GM18951 (cell line): ENCODE data around the gene OR13J1.
"Not testable (repeated sequence)": the region's sequence is repeated elsewhere in the genome, so short reads cannot be mapped to it uniquely, and the experiment has no call there.

ENCODE experiments used
- POLR2A ChIP-seq: IDR thresholded peaks from 4 replicates; pipeline ENCODE4 v1.6.1; 2011; ENCODE audit warnings: mild to moderate bottlenecking; ENCODE audit not compliant: insufficient read length, insufficient read depth; ENCODE audit errors: extremely low read depth
- in situ Hi-C: fragments of 300-500 bp; cut with MboI; formaldehyde crosslinking; loops from one replicate; pipeline ENCODE4 v1.12.0; 2022; ENCODE audit warnings: low sequenced_read_pairs, mixed read lengths, inconsistent platforms; ENCODE audit not compliant: unreplicated experiment

The OR13J1 gene, protein sequence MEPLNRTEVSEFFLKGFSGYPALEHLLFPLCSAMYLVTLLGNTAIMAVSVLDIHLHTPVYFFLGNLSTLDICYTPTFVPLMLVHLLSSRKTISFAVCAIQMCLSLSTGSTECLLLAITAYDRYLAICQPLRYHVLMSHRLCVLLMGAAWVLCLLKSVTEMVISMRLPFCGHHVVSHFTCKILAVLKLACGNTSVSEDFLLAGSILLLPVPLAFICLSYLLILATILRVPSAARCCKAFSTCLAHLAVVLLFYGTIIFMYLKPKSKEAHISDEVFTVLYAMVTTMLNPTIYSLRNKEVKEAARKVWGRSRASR

DNA sequence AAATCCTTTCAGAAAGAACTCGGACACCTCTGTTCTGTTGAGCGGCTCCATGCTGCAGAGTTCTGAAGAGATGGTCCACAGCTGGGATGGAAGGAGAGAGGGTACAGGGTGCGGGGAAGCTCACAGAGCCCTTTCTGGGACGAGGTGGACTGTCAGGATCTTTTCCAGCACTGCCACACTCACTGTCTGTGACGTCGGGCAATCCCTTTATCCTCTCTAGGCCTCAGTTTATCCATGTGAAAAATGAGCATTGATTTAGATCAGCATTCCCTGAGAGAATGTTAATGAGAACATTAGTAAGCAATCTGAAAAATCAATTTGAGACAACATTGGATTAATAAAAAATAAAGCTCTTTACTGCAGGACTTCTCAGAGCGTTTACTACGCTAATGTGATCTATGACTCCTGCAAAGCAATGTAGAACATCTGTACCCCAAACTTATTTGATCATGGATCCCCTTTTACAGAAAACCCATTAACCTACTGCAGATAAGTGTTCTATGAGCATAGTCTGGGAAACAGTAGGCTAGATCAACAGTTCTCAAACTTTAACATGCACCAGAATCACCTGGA is at the start of gene OR13J1:
TSS of gene OR13J1 (minus strand) at position 51 of the 573 bp plus-strand sequence. CDS start at position 51, 0 bp downstream.
- in situ Hi-C loops, result no loop called here
- TF ChIP-seq POLR2A, result no peak

DNA sequence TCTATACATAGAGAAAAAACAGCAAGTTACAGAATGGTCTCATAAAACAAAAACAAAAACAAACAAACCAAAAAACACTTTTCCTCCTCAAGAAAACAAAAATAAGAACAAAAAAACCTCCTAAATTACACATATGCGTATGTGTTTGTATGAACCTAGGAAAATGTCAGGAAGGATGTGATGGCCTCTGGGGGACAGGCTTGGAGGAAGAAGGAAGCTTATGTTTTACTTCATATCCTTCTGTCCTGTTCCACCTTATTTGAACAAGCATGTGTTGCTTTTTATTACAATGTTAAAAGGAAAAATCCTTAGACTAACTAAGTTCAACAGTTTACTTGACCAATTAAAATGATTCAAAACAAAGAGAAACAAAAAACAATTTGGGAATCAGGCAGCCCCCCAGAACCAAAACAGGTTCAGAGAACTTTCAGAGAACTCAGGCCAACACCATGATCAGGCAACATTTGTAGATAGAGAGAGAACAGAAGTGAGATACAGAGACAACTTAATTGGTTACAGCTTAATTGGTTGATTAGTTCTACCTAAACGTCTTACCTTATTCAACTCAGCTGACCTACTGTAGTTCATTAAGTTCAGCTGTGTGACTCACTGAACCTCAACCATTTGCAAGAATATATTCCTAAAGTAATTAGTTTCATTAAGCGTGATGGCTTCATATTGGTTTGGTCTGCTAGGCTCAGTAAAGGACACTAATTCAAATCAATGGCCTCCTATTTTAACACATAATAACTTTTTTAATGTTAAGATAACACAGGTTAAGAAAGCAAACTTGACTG is 49.2 kb upstream of the OR13J1 start:
- TF ChIP-seq POLR2A, result no peak
- in situ Hi-C loops, result no loop called here

DNA sequence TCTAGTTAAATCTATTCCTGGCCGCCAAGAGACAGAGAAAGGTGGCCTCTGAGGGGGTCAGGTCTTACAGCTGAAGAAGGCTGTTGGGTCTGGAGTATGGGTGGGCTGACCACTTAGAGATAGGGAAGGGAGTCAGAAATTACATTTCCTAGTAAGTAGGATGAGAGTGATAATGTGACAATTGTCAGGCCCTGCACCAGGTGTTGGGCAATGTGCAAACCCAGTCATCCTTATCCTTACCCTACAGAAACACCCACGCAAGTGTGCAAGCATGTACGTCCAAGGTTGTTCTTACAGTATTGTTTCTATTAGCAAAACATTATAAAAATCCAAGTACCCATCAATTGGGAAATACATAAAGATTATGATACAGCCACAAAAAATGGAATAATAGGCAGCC is 48.6 kb upstream of the OR13J1 start:
- in situ Hi-C loops, result no loop called here
- no peak for TF ChIP-seq POLR2A

DNA sequence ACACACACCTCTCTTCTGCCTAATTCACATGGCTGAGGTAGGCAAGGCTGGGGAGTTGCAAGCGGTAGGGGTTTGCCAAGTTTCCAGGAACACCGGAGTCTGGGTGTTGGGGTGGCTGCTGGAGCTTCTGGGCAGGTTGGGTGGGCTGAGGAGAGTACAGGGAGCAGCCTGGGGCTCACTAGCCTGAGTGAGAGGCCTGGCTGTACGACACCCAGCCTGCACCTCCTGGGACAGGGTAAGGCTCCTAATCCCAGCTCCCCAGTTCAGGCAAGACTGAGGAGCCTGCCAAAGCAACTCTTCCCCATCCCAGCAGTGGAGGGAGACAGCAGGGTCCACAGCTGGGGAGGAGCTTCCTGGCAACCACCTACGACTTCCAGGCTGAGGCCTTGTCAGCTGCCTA is 47.1 kb upstream of the OR13J1 start:
- TF ChIP-seq POLR2A, result no peak
- in situ Hi-C loops, result no loop called here

DNA sequence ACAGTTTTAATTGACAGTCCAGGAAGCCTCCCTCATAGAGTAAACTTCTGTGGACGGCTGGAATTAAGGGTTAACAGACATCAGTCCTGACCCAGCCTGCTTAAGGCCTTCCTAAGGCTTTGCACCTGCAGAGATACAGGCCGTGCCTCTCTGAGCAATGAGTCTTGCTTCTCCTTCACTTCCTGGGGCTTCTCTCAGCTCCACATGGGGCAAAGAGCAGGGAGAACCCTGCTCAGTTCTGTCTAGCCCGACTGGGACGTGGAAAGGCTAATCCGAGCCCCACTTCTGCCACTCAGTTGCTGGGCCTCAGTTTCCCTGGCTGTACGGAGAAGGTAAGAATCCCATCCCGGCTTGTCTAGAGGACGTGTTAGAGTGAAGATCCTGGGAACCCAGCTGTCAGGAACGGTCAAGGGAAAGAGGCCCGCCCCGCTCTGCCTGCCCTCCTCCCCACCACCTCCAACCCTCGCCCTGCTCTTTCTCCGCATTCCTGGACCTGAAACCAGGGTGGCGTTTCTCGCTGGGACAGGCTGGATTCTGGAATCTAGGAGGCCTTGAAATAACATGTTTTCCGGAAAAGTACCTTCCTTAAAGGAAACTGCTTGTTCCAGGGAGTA is 45.6 kb upstream of the OR13J1 start:
- in situ Hi-C loops, result no loop called here
- no peak for TF ChIP-seq POLR2A

DNA sequence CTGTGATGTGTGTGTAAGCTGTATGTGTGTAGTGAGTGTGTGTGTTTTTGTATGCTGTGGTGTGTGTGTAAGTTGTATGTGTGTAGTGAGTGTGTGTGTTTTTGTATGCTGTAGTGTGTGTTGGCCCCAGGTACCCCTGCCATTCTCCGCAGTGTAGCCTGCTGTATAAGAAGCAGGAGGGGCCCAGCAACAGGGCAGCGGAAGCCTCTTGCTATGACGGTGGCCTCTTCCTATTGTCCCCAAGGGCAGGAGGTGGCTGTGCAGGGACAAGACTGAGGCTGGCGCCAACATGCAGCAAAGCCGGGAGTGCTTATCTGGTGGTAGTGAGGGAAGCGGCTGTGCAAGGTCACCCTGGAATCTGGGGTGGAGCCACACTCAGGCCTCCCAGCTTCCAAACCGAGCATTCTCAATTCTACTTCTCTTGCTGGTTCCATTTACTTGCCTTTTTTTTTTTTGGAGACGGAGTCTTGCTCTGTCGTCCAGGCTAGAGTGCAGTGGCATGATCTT is 44.2 kb upstream of the OR13J1 start:
- TF ChIP-seq POLR2A, result no peak
- in situ Hi-C loops, result no loop called here

DNA sequence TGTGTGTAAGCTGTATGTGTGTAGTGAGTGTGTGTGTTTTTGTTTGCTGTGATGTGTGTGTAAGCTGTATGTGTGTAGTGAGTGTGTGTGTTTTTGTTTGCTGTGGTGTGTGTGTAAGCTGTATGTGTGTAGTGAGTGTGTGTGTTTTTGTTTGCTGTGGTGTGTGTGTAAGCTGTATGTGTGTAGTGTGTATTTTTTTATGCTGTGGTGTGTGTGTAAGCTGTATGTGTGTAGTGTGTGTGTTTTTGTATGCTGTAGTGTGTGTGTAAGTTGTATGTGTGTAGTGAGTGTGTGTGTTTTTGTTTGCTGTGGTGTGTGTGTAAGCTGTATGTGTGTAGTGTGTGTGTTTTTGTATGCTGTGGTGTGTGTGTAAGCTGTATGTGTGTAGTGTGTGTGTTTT is 43.2 kb upstream of the OR13J1 start:
- in situ Hi-C loops, result not testable (repeated sequence)

DNA sequence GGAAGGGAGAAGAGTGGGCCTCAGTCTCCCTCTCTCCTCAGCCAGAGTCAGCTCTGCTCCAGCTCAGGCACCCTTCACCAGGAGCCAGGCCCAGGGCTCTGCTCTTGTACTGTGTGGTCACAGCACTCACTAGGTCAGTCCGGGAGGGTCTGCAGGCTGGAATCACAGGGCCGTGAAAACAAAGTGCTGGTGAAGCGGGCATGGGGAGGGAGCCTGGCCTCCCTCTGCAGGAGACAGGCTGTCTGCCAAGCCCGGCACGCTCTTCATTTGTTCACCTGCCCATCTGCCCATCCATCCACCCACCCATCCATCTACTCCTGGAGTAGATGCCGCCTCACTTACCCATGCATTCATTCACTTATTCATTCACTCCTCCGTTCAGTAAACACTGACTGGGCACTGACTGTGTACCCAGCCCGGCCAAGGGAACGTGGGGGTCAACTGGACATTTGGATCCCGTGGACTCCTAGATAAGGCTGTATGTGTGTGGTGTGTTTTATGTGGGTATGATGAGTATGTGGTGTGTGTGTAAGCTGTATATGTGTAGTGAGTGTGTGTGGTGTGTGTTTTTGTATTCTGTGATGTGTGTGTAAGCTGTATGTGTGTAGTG is 42.7 kb upstream of the OR13J1 start:
- no peak for TF ChIP-seq POLR2A
- in situ Hi-C loops, result no loop called here

DNA sequence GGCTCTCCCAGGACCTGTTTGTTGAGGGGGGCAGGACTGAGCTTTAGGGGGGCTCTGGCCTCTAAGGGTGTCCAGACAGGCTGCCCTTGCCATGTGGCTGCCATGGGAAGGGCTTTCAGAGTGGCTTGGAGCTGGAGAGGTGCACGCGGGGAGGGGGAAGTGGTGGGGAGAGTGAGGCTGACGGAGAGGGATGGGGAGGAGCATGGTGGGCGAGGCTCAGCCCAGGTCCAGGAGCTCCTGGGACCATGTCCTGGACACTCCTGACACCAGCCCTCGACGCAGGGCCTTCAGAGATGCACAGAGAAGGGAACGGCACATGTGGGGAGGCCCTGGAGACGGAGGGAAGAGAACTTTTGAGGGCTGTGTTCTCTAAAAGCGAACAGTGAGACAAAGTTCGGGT is 41.5 kb upstream of the OR13J1 start:
- TF ChIP-seq POLR2A, result no peak
- in situ Hi-C loops, result no loop called here

DNA sequence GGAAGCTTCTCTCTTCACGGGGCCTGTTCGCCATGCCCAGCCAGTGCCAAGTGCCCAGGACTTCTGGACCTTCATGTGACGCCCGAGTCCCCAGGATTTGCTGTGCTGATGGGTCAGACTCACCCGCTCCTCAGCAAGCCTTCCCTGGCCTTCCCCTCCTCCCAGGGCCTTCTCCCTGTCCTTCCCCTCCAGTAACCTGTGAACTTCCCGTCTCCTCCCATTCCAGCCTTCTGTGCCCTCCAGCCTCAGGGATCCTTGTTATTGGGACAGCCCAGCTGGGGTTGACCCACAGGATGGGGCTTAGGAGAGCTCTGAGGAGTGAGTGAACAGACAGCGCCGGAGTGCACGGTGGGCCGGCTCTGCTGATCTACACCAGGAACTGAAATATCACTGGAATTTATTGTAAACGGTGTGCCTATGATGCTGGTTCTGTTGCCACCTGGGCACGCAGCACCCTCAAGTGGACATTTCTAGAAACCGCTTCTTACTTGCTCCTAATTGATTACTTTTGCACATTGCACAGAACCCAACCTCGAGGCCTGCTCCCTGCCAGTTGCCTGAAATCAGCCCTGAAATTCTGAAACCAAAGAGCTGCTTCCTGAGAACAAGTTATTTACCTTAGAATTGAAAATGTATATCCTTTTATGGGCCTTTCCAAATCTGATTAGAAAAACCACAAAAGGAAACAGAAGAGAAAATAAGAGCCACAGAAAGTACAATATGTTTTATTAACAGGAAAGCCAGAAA is 40.6 kb upstream of the OR13J1 start:
- TF ChIP-seq POLR2A, result no peak
- in situ Hi-C loops, result no loop called here

DNA sequence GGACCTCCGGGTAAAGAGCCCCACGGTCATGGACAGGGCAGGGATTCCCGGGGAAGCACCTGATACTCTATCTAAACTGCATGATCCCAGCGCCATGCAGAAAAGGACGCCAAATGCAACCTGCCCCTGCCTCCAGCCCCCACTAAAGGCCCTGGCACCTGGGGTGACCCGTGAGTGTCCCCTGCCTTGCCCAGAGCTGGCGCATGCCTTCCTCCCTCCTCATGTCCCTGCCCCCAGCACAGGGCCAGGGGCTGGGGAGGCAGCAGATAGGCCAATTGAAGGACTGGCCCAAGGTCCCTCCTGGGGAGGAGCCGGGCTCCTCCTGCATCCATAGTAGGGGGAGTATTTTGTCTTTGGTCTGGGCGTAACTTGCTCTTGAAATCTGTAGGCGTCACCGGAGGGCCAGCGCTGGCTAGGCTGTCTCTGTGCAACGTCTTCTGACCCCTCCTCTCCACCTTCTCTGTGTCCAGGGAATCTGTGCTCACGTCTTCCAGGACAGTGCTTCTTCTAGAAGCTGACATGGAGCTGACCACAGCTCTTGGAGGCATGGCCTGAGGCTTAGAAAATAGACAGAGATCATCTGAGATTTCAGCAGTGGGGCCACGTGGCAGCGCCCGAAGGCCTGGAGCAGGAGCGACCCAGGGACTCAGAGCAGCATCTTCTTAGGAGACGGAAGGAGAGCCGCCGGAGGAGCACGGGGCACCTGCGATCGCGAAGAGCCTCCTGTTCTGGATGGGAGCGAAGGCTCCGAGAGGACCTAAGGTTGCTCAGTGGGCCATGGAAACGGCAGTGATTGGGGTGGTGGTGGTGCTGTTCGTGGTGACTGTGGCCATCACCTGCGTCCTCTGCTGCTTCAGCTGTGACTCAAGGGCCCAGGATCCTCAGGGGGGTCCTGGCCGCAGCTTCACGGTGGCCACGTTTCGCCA is 39.7 kb upstream of the OR13J1 start:
- in situ Hi-C loops, result no loop called here
- no peak for TF ChIP-seq POLR2A
